Coronary artery (tissue), 2 donors: ENCODE data around the gene NSUN2.

Experiments used
- DNase-seq: peaks from one replicate; pipeline ENCODE4 v3.0.0-alpha.2; 2017; ENCODE audit warnings: low spot score
- H3K27ac ChIP-seq, 2 donors: fragments of 200-600 bp; sonication (generic); one replicate each; pipeline ENCODE4 v1.5.1; 2016 to 2019
- H3K4me3 ChIP-seq: fragments of 200-600 bp; sonication (generic); 2 replicates; pipeline ENCODE4 v1.5.1; 2016; ENCODE audit warnings: mild to moderate bottlenecking, moderate library complexity
- TF ChIP-seq, protein P1 (sequence below): fragments of 200-600 bp; sonication (generic); IDR thresholded peaks from one replicate; pipeline ENCODE4 v1.5.1; 2019; ENCODE audit warnings: antibody characterized with exemption

Gene NSUN2

DNA sequence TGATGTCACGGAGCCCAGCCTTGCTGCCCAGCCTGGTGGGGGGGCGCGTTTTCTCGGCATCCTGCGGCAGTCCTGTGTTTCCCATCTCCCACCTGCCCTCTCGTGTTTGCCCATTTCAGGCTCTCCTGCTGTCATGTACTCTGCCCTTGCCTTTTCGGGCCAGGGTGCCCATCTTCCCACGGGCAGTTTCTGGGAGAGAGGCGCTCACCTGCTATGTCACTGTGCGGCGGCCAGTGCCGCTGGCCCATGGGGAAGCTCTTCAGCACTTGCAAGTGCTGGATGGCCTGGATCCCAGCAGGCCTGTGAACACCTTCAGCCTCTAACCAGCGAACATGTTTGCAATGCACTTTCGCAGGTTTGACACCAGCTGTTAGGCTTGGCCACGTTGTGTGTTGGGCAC lies 33.9 kb upstream of the NSUN2 start:
- DNase-seq = no peak
- TF ChIP-seq, protein P1, sequence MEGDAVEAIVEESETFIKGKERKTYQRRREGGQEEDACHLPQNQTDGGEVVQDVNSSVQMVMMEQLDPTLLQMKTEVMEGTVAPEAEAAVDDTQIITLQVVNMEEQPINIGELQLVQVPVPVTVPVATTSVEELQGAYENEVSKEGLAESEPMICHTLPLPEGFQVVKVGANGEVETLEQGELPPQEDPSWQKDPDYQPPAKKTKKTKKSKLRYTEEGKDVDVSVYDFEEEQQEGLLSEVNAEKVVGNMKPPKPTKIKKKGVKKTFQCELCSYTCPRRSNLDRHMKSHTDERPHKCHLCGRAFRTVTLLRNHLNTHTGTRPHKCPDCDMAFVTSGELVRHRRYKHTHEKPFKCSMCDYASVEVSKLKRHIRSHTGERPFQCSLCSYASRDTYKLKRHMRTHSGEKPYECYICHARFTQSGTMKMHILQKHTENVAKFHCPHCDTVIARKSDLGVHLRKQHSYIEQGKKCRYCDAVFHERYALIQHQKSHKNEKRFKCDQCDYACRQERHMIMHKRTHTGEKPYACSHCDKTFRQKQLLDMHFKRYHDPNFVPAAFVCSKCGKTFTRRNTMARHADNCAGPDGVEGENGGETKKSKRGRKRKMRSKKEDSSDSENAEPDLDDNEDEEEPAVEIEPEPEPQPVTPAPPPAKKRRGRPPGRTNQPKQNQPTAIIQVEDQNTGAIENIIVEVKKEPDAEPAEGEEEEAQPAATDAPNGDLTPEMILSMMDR = no peak
- Histone ChIP-seq H3K27ac (no peak overlapping the region), H3K4me3 (no peak overlapping the region)

DNA sequence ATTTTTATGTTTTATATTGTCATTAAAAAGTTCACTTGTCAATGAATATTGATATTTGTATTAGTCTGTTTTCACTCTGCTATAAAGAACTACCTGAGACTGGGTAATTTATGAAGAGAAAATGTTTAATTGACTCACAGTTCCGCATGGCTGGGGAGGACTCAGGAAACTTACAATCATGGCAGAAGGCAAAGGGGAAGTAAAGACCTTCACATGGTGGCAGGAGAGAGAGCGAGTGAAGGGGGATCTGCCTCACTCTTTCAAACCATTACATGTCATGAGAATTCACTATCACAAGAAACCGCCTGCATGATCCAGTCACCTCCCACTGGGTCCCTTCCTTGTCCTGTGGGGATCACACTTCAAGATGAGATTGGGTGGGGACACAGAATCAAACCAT lies 27.8 kb upstream of the NSUN2 start:
- TF ChIP-seq, protein P1 = no peak
- DNase-seq = no peak
- Histone ChIP-seq H3K4me3 (no peak overlapping the region), H3K27ac (no peak overlapping the region)

DNA sequence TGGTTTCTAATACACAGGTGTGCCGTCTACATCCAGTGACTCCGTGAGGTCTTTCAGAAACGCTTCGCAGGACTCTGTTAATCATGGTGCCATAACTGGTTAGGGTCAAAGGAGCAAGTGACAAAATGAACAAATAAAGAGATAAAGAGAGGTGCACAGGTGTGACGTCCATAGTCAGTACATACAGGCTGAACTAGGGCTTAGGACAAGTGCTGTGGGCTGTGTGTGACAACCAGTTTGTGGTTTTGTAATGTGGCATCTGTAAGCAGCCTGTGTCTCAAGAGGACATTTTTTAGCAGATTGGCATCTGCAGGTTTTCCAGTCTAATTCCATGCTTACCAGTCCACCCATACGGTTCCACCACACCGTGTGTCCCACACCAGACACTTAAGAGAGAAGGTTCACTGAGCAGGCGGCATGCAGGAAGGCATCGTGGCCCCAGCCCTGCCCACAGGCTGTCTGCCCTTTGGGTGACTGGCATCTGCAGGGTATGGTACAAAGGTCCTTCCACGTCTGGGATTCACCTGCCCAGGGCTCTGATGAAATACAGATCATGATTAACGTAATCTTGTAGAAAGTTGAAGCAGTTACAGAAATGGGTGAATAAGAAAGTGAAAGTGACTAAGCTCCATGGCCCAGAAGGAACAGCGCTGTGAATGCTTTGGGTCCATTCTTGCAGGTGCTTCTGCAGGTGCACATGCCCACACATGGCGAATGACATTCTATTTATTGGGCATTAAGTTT lies 27.3 kb upstream of the NSUN2 start:
- H3K4me3 ChIP-seq = no peak overlapping the region
- TF ChIP-seq, protein P1 = no peak
- DNase-seq = no peak
- H3K27ac ChIP-seq = no peak overlapping the region

DNA sequence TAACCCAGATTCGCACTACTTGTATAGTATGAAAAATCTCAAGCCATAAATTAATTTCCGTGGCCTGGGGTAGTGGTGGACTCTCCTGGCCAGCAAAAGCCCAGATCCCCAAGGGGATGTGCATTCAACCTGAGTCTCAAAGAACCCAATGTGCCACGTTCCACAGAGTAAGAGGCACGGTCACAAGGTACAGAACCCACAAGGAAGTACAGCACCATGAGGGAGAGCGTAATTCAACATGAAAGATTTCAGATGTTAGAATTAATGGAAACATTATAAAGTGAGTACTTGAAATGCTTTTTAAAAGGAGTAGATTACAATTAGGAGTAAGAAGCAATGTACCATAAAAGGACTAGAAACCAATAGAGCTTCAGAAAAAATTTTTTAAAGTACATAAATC lies 23.8 kb upstream of the NSUN2 start:
- DNase-seq = no peak
- no peak overlapping the region for H3K4me3 ChIP-seq
- TF ChIP-seq, protein P1 = no peak
- no peak overlapping the region for H3K27ac ChIP-seq

DNA sequence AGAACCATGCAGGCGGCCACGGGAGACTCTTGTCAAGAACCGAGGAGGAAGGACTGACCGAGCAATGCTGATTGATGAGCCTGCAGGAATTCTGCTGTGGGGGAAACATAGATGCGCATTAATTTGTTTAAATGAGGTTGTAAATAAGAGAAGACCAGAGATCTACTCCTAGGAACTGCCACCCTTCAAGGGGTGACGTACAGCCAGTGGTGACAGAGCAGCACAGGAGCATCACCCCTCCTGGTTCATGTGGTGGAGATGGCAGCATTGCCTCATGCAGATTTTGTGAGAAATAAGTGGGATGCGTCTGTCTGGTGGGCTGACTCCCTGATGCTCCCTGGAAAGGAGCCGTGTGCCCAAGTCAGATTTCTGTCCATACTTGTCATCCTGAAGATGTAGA lies 22.6 kb upstream of the NSUN2 start:
- no peak overlapping the region for H3K27ac ChIP-seq
- no peak overlapping the region for H3K4me3 ChIP-seq
- TF ChIP-seq, protein P1 = no peak
- no peak for DNase-seq

DNA sequence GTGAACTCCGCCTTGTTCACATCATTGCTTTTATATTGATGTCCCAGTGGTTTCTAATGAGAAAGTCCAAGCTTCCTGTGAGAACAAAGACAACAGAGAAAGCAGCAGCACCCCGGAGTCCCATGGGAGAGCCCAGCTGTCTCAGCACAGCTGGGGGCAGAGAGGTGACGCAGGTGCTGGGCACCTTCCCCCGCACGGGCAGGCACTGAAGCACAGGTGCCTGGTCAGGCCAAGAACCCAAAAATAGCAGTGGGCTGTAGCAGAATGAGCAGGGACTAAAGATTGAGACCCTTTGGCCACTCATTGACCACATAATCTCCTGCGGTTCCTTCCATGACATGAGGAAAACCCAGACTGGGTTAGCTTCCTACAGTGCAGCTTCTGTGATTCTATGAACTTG lies 19.2 kb upstream of the NSUN2 start:
- Histone ChIP-seq H3K27ac (no peak overlapping the region), H3K4me3 (no peak overlapping the region)
- TF ChIP-seq, protein P1 = no peak
- DNase-seq = no peak

DNA sequence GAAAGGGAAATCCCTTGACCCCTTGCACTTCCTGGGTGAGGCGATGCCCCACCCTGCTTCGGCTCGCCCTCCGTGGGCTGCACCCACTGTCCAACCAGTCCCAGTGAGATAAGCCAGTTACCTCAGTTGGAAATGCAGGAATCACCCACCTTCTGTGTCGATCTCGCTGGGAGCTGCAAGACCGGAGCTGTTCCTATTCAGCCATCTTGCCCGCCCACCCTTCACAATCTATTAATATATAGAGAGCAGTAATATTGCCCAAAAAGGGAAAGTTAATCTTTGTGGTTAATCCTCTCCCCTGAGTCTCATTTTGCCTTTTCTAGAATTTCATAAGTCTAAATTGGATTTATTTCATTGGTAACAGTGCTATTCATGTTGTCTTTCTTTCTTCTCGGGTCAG lies 16.8 kb upstream of the NSUN2 start:
- DNase-seq = no peak
- no peak overlapping the region for H3K4me3 ChIP-seq
- TF ChIP-seq, protein P1 = no peak
- no peak overlapping the region for H3K27ac ChIP-seq
